Measurements from ENCODE around the gene ZIC5. TPM values are rescaled to one million over a fixed set of nuclear protein-coding genes. Genes with fewer than 3 reads are reported as not detected.
"Not testable (repeated sequence)": the region's sequence is repeated elsewhere in the genome, so short reads cannot be mapped to it uniquely, and the experiment has no call there.

The ZIC5 gene
- total RNA-seq, 1 donor from 2014 or later, result not detected

DNA sequence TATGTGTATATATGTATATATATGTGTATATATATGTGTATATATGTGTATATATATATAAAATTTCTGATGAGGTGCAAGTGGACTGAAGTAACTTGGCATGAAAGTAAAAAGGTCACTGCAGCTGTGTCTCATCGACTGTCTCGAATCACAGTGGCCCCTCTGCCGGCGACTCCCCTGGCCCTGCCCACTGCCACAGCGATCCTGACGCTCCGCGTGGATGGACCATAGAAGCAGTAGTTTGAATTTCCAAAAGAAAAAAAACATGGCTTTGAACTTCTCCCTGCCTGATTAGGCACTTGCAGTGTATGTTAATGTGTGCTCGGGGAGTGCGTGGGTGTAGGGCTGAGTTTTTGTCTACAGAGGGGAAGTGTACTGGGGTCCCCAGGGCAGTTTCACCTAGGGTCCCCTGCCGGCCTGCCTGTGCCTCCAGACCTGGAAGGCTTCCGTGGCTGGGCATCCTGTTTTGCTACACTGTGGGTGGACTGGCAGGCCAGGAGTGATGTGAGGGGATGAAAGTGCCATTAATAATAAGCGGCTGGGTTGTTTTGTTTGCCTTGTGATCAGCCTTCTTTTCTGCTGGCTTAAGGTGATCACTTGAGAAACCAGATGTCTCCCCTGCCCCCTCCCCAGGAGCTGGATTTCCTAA is 10.8 kb downstream of the ZIC5 start:
- DNase-seq (ENCODE audit: low spot score), result no peak

DNA sequence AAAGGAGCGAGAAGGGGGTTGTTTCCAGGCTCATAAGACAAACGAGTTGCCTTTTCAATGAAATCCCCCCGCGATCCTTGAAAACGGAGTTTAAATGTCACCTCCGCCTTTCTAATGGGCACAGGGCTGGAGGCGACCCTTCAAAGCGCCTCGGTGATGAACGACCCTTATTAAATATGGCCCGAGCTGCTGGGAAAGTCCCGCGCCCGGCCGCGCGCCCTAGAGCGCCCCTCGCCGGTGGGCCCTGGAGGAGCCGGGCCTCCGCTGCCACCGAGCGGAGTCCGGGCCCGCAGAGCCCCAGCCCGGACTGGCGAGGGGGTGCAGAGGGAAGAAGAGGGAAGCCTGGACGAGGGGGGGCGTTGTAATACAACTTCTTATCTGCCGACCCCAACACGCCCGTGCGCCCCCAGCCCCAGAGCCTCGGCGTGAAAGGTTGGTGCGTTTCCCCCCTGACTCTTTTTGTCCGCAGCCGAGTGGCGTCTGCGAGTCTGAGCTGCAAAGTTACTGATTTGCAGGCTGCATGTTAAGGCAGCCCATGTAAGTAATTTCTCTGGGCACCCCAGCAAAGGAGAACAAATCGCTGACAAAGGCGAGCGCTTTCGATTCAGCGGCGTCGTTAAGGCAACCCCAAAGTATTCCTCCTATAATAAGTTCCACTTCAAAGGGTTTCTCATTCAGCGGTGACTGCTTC is 11.9 kb downstream of the ZIC5 start:
- DNase-seq (ENCODE audit: low spot score), result no peak

DNA sequence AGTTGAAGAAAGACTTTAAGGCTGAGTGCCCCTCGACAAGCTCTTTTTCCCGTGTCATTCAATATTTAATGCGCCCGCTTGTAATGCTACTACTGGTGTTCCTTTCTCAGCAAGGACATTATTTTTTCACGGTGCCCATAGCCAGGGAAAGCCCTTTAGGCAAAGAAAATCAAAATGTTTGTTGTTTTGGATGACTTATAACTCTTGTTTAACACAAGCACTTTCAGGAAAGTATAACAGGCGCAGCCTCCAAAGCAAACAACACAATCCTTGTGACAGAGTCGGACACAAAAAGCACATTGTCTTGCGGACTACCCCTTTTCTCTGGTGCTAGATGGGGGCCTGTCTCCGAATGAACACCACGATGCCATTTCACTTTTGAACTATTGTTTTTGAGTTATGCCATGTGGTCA is 12.4 kb downstream of the ZIC5 start:
- no peak for DNase-seq (ENCODE audit: low spot score)

DNA sequence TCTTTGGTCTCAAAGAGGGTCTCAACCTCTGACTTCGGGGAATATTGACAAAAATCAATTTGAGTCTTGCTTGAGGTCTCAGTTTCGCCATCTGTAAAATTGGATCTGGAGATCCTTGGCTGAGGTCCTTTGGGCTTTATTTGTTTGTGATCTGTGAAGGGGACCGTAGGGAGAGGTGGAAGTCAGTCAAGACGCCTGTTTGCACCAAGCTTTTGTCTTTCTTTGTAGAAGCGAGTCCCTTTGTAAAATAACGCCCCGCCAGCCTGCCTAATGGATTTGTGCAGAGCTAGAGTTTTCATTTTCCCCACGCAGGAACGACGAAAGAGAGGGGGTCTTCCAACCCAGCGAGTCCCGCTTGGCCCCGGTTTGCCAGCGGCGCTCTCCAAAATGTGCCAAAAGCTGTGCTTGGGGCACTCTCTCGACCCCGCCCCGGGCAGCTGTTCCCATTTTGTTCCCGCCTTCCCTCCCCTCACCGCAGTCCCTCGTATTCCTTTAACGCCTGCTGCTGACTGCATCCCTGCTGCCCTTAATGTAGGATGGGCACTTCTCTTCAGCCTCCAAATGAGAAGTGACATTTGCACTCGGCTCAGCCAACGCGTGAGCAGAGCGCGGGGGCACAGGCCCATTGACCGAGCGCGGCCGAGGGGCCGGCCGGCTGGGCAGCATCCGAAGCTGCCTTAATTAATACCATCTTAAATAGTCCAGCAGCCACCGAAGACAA is 13.0 kb downstream of the ZIC5 start:
- no peak for DNase-seq (ENCODE audit: low spot score)

DNA sequence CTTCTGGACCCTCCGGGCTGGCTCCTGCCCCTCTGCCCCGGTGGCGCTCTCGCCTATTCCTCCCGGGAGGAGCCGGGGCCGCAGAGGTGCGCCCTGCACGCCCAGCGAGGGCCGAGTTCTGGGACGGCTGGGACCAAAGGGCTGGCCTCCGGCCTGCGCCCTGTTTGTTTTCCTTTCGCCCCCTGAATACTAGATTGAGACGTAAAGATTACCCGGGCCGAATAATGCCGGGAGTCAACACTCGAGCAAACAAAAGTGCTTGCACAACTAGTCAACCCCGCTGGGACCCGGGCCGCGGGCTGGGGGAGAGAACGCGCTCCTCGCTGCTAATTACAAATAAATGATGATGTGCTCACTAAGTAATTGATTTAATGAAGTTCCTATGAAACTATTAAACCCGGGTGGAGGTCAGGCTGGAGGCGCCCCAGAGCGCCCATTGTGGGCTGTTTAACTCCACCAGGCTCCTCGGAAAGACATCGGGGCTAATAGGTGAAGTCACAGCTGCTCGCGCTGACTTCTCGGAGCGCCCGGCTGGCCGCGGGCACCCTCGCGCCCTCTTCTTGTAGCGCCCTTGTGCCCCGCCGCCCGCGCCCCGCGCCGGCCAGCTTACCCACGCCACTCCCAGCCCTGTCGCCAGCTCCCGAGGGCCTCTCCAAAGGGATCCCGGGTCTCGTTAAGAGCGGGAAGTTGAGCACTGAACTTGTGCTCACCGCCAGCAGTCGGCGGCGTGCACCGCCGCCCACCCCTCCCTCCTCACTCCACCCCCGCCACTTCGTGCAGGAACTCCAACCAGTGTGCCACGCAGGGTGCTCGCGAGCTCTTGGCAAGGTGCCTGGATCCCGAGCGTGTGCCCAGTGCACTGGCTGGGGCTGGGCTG is 14.9 kb downstream of the ZIC5 start:
- no peak for DNase-seq (ENCODE audit: low spot score)

DNA sequence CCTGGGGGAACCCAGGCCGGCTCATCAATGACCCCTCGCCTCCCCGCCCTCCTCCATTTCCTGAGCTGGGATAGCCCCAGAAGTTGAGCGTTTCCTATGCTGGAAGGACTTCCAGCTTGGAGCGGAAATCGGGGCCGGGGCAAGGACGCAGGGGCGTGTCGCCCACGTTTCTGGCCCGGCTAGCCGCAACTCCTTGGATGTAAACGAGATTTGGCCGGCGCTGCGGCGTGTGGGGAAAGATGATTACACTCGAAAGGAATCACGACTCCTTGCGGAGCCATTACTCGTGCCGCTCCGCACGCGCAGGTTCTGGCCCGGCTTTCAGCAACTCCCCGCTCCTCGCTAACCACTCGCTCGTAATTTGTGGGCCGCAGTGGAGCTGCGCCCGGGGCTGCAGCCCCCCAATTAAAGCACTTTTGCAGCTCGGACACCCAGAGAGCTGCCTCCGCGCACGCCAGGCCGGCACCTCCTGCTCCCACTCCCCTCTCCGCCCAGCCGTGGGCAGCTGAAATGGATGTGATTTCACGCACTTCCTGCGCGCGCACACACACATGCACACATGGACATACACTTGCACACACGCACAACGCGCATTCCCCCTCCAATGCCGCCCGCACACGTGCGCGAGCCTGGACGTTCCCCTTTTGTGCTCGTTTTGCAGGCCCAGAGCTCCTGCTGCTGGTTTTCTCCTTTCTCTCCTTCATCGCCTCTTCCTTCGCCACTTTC is 15.7 kb downstream of the ZIC5 start:
- no peak for DNase-seq (ENCODE audit: low spot score)

DNA sequence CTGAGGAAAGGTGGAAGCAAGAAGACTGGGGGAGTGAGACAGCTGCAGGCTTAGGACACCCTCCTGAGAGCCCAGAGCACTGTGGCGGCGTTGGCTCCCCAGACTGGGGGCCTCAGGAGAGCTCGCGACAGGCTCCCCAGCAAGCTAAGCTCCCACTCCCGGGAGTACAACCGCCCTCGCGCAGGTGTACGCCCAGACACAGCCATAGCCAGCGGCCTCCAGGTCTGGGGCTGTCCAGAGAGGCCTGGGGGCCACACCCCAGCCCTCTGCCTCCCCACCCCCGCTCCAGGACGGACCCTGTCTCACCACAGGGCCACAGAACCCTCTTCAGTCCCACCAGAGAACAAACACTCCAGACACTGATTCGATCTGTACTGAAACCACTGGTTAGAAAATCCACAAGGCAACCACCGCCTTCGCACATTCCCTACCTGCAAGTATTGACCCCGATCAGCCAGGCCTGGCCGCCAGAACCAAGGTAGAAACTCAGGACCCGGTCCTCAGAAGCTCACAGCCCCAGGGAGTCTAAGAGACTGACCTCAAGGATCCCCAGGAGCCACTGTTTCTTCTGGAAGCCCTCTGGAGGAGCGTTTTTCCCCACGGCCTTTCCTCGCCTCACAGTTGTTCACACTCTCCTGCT is 16.3 kb downstream of the ZIC5 start:
- DNase-seq (ENCODE audit: low spot score), result no peak

DNA sequence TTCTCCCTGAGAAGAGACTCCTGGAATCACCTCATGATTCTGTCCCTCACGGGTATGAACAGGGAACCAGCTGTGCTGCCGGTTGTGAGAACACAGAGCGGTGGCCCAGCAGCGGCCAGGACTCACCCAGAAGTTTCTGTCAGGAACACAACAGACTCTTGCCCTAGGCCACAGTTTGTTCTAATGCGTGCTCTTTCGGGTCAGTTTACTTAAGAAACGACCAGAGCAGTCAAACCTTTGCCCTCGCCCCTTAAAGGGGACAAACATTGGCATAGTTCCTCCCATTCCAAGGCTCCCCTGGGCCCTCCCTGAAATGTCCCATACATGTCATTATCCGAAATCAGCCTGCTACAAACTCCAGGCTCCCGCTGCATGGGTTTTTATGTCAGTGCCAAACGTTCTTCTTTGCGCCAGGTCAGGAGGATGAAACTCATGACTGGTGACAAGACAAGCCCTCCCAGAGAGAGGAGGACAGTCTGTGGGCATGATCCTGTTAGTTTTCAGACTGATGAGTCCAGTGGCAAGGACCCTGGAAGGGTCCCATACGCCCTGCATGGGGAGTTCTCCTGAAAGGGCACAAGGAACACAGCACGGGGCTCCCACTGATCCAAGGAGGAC is 18.3 kb downstream of the ZIC5 start:
- no peak for DNase-seq (ENCODE audit: low spot score)

DNA sequence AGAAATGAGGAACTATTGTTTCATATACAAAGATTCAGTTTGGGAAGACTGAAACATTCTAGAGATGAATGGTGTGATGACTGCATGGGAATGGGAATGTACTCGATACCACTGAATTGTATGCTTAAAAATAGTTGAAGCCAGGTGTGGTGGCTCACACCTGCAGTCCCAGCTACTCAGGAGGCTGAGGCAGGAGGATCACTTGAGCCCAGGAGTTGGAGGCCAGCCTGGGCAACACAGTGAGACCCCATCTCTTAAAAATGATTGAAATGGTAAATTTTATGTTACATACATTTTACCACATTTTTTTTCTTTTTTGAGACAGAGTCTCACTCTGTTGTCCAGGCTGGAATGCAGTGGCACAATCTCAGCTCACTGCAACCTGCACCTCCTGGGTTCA is 19.9 kb downstream of the ZIC5 start:
- DNase-seq (ENCODE audit: low spot score), result not testable (repeated sequence)

DNA sequence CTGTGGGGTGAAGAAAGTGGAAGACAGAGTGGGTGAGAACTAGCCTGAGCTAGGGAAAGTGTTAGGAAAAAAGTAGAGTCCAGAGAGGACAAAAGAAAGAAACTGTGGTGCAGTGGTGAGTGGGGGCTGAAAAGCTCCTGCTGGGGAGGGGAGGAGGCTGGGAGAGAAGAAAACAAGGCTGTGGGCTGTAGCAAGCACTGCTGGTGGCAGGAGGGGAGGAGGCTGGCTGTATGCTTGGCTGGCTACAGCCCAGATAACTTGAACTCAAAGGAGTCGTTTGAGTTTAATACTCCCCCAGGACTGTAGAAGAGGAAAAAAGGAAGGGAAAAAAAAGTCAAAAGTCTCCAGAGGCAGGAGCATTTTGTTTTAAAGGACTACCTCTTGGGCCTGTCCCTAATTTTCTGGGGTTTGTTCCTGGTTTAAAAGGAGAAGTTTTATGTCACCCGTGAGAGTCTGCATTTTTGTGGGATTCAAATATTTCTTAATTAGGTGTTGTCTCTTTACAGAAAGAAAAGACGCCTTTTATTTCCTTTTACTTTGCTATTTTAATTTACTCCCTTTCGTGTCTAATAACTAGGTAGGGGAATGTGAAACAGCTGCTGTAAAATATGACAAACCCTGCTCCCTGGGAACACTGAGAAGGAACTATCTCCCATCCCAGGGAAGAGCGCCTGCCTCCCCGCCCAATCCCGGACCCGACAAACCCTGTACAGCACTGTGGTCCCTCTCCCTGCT is 21.7 kb downstream of the ZIC5 start:
- no peak for DNase-seq (ENCODE audit: low spot score)

DNA sequence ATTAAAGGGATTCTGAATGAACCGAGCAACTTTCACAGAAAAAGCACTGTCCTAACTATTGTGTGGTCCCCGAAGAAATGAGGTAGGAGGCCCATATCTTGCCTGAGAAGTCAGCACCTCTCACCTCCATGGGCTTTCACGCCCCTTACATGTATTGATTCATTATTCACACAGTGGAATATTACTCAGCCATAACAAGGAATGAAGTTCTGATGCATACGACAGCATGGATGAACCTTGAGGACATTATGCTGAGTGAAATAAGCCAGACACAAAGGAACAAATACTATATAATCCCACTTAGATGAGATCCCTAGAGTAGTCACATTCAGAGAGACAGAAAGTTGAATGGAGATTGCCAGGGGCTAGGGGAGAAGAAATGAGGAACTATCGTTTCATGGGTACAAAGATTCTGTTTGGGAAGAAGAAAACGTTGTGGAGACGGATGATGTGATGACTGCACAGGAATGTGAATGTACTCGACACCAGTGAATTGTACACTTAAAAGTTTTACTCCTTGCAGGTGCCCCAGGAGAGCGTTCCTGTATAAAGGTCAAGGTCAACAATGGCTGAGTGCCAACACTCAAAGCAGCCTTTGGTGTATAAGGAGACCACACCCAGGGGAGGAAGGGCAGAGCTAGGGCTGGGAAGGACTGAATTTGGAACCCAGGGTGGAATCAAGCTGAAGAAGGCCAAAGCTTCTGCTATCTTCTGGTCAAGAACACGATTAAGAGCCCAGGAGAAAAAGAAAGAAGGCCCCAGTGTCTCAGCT is 22.5 kb downstream of the ZIC5 start:
- no peak for DNase-seq (ENCODE audit: low spot score)

DNA sequence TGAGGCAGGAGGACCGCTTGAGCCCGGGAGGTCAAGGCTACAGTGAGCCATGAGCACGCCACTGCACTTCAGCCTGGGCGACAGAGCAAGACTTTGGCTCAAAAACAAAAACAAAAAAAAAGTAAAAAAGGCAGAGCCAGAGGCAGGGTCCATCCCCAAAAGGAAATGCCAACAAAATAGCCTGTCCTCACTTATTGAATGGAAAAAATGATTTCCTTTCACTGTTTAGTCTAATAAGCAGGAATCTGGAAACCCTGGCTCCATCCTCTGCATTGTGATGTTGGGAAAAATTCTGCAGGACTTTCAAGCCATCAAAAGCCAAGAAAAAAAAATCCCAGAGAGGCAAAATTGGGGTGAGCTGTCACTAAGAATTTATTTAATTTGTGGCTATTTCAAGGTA is 23.2 kb downstream of the ZIC5 start:
- DNase-seq (ENCODE audit: low spot score), result no peak

DNA sequence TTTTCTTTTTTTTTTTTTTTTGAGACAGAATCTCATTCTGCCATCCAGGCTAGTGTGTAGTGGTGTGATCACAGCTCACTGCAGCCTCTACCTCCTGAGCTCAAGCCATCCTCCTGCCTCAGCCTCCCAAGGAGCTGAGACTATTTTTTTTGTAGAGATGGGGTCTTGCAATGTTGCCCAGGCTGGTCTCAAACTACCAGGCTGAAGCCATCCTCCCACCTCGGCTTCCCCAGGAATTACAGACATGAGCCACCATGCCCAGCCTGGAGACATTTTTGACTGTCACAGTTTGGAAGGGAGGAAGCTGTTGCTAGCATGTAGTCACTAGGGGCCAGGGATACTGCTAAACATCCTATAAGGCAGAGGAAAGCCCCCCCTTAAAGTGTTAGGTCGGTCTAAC is 23.9 kb downstream of the ZIC5 start:
- DNase-seq (ENCODE audit: low spot score), result no peak

DNA sequence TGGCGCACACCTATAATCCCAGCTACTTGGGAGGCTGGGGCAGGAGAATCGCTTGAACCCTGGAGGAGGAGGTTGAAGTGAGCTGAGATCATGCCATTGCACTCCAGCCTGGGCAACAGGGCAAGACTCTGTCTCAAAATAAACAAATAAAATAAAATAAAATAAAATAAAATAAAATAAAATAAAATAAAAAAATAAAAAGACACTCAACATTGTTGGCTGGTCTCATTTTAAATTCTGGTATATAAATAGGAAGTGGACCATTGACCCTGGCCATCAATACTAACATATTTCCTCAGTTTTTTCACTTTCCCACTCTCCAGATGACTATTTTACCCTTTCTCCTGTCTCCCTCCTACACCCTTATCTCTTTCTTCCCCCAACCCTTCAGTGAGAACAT is 26.1 kb downstream of the ZIC5 start:
- DNase-seq (ENCODE audit: low spot score), result not testable (repeated sequence)

DNA sequence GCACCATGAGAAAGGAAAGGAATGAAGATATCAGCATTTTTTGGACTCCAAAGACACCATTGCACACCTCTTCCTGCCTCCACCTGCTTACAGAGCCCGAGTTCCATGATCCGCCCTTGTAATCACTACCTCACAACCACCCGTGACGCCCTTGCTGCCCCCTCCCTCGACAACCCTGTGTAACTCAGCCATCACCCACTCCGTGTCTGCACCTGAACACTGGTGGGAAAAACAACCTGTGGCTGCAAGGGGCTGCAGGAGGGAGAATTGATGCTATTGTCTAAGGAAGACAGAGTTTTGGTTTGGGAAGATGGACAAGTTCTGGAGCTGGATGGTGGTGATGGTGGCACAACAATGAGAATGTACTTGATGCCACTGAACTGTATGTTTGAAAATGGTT is 27.0 kb downstream of the ZIC5 start:
- no peak for DNase-seq (ENCODE audit: low spot score)

DNA sequence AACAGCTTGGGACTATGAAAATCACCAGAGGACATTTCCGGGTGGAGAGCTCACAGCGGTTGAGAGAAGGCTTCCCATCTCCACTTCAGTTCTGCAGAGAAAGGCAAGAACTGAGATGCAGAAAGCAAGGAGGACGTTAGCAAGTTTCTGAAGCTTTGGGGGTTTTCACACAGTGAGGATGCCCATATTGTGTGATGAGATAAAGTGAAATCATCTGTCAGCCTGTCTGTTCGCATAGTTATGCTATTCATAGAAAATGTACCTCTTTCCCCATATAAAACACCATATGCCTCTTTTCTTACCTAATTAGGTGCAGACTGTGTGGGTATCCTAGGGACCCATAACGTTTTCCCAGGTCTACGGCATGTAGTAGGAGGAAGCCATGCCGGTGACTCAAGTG is 27.5 kb downstream of the ZIC5 start:
- no peak for DNase-seq (ENCODE audit: low spot score)

DNA sequence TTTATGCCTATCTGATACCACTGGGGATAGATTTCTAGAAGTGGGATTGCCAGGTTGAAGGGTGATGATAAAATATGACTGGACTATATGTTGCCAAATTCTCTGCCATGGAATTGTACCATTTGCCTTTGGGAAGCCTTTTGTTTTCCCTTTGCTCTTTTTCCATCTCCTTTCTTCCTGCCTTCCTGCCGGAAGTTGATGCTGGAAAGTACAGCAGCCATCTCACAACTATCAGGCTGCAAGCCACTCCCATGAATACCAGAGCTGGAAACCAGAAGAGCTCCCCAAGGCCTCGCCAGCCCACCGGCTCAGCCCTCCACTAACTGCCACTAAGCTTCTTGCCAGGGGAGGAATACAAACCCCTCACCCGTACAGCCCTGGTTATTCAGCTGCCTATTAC is 29.7 kb downstream of the ZIC5 start:
- no peak for DNase-seq (ENCODE audit: low spot score)

DNA sequence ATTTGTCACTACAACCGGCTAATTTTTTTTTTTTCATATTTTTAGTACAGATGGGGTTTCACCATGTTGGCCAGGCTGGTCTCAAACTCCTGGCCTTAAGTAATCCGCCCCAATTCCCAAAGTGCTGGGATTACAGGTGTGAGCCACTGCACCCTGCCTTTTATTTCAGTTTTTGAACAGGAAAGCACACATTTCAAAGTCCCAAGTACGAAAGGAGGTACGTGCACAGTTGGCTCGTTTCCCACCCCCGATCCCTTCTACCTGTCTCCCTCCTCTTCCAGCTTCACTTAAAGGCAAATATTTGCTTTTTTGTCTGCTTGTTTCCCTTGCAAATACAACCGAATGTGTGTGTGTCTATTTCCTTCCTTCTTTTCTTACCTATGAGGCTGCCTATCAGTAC is 30.5 kb downstream of the ZIC5 start:
- no peak for DNase-seq (ENCODE audit: low spot score)

DNA sequence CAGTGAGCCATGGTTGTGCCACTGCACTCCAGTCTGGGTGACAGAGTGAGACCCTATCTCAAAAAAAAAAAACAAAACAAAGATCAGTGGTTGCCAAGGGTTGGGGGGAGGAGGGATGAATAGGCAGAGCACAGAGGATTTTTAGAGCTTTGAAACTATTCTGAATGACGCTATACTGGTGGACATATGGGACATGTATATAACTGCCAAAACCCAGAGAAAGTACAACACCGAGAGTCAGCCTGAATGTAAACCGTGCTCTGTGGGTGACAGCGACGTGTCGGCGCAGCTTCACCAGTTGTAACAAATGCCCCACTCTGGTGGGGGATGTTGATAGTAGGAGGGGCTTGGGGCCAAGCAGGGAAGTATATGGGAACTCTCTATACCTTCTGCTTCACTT is 32.9 kb downstream of the ZIC5 start:
- DNase-seq (ENCODE audit: low spot score), result no peak

Data from ureter (tissue), 1 donor.